Uterus (tissue), 4 donors: Measurements from ENCODE around the gene EXOSC7. TPM values are rescaled to one million over a fixed set of nuclear protein-coding genes. Genes with fewer than 3 reads are reported as not detected.

Experiments used
- DNase-seq, 2 donors: peaks; one replicate each; pipeline ENCODE4 v3.0.0-alpha.2; 2019 to 2020
- H3K27ac ChIP-seq, 2 donors: fragments of 200-600 bp; sonication (generic); 1 replicate in 1 of 2; 2 replicates in 1 of 2; pipeline ENCODE4 v1.5.1; 2016 to 2018
- H3K27me3 ChIP-seq, 2 donors: fragments of 200-600 bp; sonication (generic); one replicate each; pipeline ENCODE4 v1.5.1; 2018 to 2019; ENCODE audit warnings: control low read depth in 1 of 2
- H3K36me3 ChIP-seq, 2 donors: fragments of 200-600 bp; sonication (generic); one replicate each; pipeline ENCODE4 v1.5.1; 2019; ENCODE audit warnings: control low read depth in 1 of 2
- H3K4me1 ChIP-seq, 2 donors: fragments of 200-600 bp; sonication (generic); one replicate each; pipeline ENCODE4 v1.5.1; 2018 to 2019; ENCODE audit warnings: control low read depth in 1 of 2
- H3K4me3 ChIP-seq, 2 donors: fragments of 200-600 bp; sonication (generic); 1 replicate in 1 of 2; 2 replicates in 1 of 2; pipeline ENCODE4 v1.5.1; 2018 to 2019; ENCODE audit warnings: mild to moderate bottlenecking in 1 of 2
- H3K9me3 ChIP-seq, 2 donors: fragments of 200-600 bp; sonication (generic); one replicate each; pipeline ENCODE4 v1.5.1; 2019; ENCODE audit warnings: control low read depth in 1 of 2
- POLR2A ChIP-seq, 2 donors: fragments of 450-650 bp; IDR thresholded peaks; one replicate each; pipeline ENCODE4 v1.6.1; 2016; ENCODE audit warnings: antibody characterized with exemption in 2 of 2, mild to moderate bottlenecking in 1 of 2, moderate library complexity in 1 of 2
- intact Hi-C: fragments of 100-400 bp; cut with DNase I; formaldehyde crosslinking; loops from one replicate; pipeline ENCODE4 v1.15.1; 2023; ENCODE audit warnings: low total_unique reads
- total RNA-seq, 4 donors: library from RNA; depleted of rRNA in 3 of 4; stranded (reverse); fragments of >200 nt in 3 of 4; gene quantifications; one replicate each; pipeline versions ENCODE4 v1.1.0 to v1.2.4, GENCODE V29; 2014 to 2023
- TF ChIP-seq, protein P1 (sequence below), 4 experiments: fragments of 200-600 bp in 2 of 4; fragments of 450-650 bp in 2 of 4; sonication (generic) in 2 of 4; IDR thresholded peaks; one replicate each; pipeline ENCODE4 v1.5.1; 2016 to 2019; ENCODE audit warnings: antibody characterized with exemption in 4 of 4, mild to moderate bottlenecking in 2 of 4, moderate library complexity in 1 of 4
- donor health status: DM: yes; HTN: yes; CAD: no.

Gene EXOSC7
- total RNA-seq, 4 donors from 2014 or later, result 2.4 to 39.2 (median 30.0) TPM

GRCh38 chr3:44954304-44954703 lies 21.7 kb upstream of the EXOSC7 start:
- no peak for DNase-seq
- Histone ChIP-seq H3K27me3 (no peaks in the 10 kb centered on the region), H3K4me3 (no peak overlapping the region), H3K27ac (no peak overlapping the region), H3K9me3 (no peaks in the 10 kb centered on the region), H3K36me3 (no peaks in the 10 kb centered on the region), H3K4me1 (no peaks in the 10 kb centered on the region)
- intact Hi-C loops, result no loop called here
- TF ChIP-seq POLR2A (IDR thresholded peaks at IDR 0.05), result no peak
- TF ChIP-seq, protein P1, sequence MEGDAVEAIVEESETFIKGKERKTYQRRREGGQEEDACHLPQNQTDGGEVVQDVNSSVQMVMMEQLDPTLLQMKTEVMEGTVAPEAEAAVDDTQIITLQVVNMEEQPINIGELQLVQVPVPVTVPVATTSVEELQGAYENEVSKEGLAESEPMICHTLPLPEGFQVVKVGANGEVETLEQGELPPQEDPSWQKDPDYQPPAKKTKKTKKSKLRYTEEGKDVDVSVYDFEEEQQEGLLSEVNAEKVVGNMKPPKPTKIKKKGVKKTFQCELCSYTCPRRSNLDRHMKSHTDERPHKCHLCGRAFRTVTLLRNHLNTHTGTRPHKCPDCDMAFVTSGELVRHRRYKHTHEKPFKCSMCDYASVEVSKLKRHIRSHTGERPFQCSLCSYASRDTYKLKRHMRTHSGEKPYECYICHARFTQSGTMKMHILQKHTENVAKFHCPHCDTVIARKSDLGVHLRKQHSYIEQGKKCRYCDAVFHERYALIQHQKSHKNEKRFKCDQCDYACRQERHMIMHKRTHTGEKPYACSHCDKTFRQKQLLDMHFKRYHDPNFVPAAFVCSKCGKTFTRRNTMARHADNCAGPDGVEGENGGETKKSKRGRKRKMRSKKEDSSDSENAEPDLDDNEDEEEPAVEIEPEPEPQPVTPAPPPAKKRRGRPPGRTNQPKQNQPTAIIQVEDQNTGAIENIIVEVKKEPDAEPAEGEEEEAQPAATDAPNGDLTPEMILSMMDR (IDR thresholded peaks at IDR 0.05), result no peak

DNA sequence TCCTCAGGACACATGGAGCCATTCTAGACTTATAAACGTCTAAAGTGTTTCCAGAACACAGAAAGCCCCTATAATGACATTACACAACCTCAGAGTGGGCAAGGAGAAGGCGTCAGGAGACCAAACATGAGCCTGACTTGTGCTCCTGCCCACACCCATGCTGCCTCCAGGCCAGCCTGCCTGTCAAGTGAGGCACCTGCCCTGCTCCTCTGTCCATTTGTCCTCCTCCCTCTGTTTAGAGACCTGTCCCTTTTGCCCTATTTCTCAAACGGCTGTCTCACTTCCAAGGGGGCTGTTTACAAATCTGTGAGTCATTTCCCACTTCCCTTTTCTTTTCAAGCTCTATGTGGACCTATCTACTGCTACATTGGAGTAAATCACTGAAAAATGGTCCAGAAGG lies 21.1 kb upstream of the EXOSC7 start:
- no peak overlapping the region for H3K4me3 ChIP-seq
- no peak for DNase-seq
- no peaks in the 10 kb centered on the region for H3K4me1 ChIP-seq
- no peaks in the 10 kb centered on the region for H3K36me3 ChIP-seq
- no peak overlapping the region for H3K27ac ChIP-seq
- TF ChIP-seq, protein P1 (IDR thresholded peaks at IDR 0.05), result no peak
- TF ChIP-seq POLR2A (IDR thresholded peaks at IDR 0.05), result no peak
- H3K27me3 ChIP-seq, result no peaks in the 10 kb centered on the region
- no peaks in the 10 kb centered on the region for H3K9me3 ChIP-seq
- intact Hi-C loops, result no loop called here

- no peaks in the 10 kb centered on the region for H3K4me1 ChIP-seq
- TF ChIP-seq, protein P1 (IDR thresholded peaks at IDR 0.05), result no peak
- TF ChIP-seq POLR2A (IDR thresholded peaks at IDR 0.05), result no peak
- no peaks in the 10 kb centered on the region for H3K36me3 ChIP-seq
- no peak for DNase-seq
- intact Hi-C loops, result no loop called here
- H3K27me3 ChIP-seq, result no peaks in the 10 kb centered on the region
- H3K4me3 ChIP-seq, result no peak overlapping the region
- H3K27ac ChIP-seq, result no peak overlapping the region
- no peaks in the 10 kb centered on the region for H3K9me3 ChIP-seq
These were observed 20.1 kb upstream of the EXOSC7 start for GRCh38 chr3:44955917-44956316.

GRCh38 chr3:44957986-44958385 lies 18.1 kb upstream of the EXOSC7 start:
- Histone ChIP-seq H3K4me3 (no peak overlapping the region), H3K27ac (no peak overlapping the region), H3K36me3 (no peaks in the 10 kb centered on the region), H3K9me3 (no peaks in the 10 kb centered on the region), H3K4me1 (no peaks in the 10 kb centered on the region), H3K27me3 (no peaks in the 10 kb centered on the region)
- intact Hi-C loops, result no loop called here
- TF ChIP-seq, protein P1 (IDR thresholded peaks at IDR 0.05), result no peak
- no peak for DNase-seq

DNA sequence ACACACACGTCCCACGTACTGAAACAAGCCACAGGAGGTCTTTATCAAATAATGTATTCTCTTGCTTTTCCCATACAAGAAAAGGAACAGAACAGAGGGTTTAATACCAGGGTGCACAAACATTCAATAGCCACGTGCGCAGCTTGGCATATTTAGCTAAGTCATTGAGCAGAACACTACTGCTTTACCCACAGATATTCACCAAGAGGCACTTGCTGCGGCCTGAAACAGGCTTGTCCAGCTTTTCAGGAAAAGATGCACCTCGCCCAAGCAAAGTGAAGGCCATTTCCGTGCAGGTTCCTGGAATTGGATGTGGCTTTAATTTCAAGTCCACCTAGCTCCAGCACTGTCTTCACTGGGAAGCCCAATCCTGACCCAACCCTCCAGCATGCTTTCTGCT lies 17.7 kb upstream of the EXOSC7 start:
- TF ChIP-seq POLR2A (IDR thresholded peaks at IDR 0.05), result no peak
- TF ChIP-seq, protein P1 (IDR thresholded peaks at IDR 0.05), result no peak
- H3K36me3 ChIP-seq, result no peaks in the 10 kb centered on the region
- H3K4me1 ChIP-seq, result no peaks in the 10 kb centered on the region
- DNase-seq, result no peak
- intact Hi-C loops, result no loop called here
- no peaks in the 10 kb centered on the region for H3K27me3 ChIP-seq
- H3K27ac ChIP-seq, result no peak overlapping the region
- H3K4me3 ChIP-seq, result no peak overlapping the region
- H3K9me3 ChIP-seq, result no peaks in the 10 kb centered on the region
